A673 (cell line): Measurements from ENCODE around the gene MBOAT7. TPM values are rescaled to one million over a fixed set of nuclear protein-coding genes. Genes with fewer than 3 reads are reported as not detected.
"Not testable (repeated sequence)": the region's sequence is repeated elsewhere in the genome, so short reads cannot be mapped to it uniquely, and the experiment has no call there.

Source experiments
- BruUV-seq: library from RNA; stranded (reverse); fragments of 400-500 nt; replicated peaks from 2 replicates; lab custom pipeline; 2021; lab: Mats Ljungman, UMichigan
- CTCF ChIA-PET: fragments of 300-600 bp; sonication (Branson Sonifier 250); formaldehyde crosslinking; loops from one replicate; lab custom pipeline; 2022; ENCODE audit warnings: antibody characterized with exemption; lab: Charles Lee
- POLR2A ChIA-PET: fragments of 300-600 bp; sonication (Branson Sonifier 250); formaldehyde crosslinking; loops from one replicate; lab custom pipeline; 2022; ENCODE audit warnings: antibody characterized with exemption; ENCODE audit not compliant: low non-redundant PET; lab: Charles Lee
- DNase-seq: peaks from one replicate; pipeline ENCODE4 v3.0.0-alpha.2; 2015; ENCODE audit warnings: low spot score
- H3K27ac ChIP-seq: fragments of 200-600 bp; sonication (generic); 2 replicates; pipeline ENCODE4 v1.5.1; 2016; ENCODE audit warnings: mixed run types, low read depth, mild to moderate bottlenecking, mixed read lengths, antibody characterized with exemption, low read length; ENCODE audit not compliant: poor library complexity, severe bottlenecking
- H3K27me3 ChIP-seq: fragments of 200-600 bp; sonication (generic); replicated peaks from 2 replicates; pipeline ENCODE4 v1.6.1; 2017; ENCODE audit warnings: mixed run types, low read depth, mild to moderate bottlenecking, mixed read lengths, antibody characterized with exemption, low read length; ENCODE audit not compliant: insufficient read depth, poor library complexity
- H3K36me3 ChIP-seq: fragments of 200-600 bp; sonication (generic); 2 replicates; pipeline ENCODE4 v1.6.1; 2016; ENCODE audit warnings: mixed run types, mild to moderate bottlenecking, mixed read lengths, antibody characterized with exemption, low read length; ENCODE audit not compliant: insufficient read depth, poor library complexity, severe bottlenecking
- H3K4me1 ChIP-seq: fragments of 200-600 bp; sonication (generic); 2 replicates; pipeline ENCODE4 v1.6.1; 2017; ENCODE audit warnings: mixed run types, mild to moderate bottlenecking, mixed read lengths, antibody characterized with exemption, low read length; ENCODE audit not compliant: insufficient read depth, poor library complexity, severe bottlenecking
- H3K4me3 ChIP-seq: fragments of 200-600 bp; sonication (generic); 2 replicates; pipeline ENCODE4 v1.5.1; 2016; ENCODE audit warnings: low read depth, mixed run types, mild to moderate bottlenecking, mixed read lengths, low read length; ENCODE audit not compliant: poor library complexity, severe bottlenecking
- H3K9me3 ChIP-seq: fragments of 200-600 bp; sonication (generic); 2 replicates; pipeline ENCODE4 v1.6.1; 2016; ENCODE audit warnings: mixed run types, low read depth, mild to moderate bottlenecking, mixed read lengths, antibody characterized with exemption, low read length; ENCODE audit not compliant: poor library complexity, severe bottlenecking
- CTCF ChIP-seq: fragments of 300-800, 200-600 bp; sonication (generic); conservative IDR thresholded peaks from 2 replicates; pipeline ENCODE4 v1.5.1; 2017; ENCODE audit warnings: low read depth, mild to moderate bottlenecking, antibody characterized with exemption, low read length, moderate library complexity, mixed read lengths
- EZH2 ChIP-seq: fragments of 200-600 bp; sonication (generic); IDR thresholded peaks from 2 replicates; pipeline ENCODE4 v1.6.1; 2017; ENCODE audit warnings: borderline replicate concordance, low read depth, mild to moderate bottlenecking, mixed read lengths, antibody characterized with exemption, low read length; ENCODE audit not compliant: poor library complexity, severe bottlenecking
- intact Hi-C: fragments of 100-400 bp; cut with micrococcal nuclease; formaldehyde crosslinking; loops from one replicate; pipeline ENCODE4 v1.10.0; 2022; ENCODE audit not compliant: unreplicated experiment
- total RNA-seq: library from RNA; stranded (reverse); gene quantifications from 2 replicates; pipeline ENCODE4 v1.2.3, GENCODE V29; 2021

MBOAT7 gene
- total RNA-seq, 1 experiment from 2014 or later = 107 TPM

- no peak overlapping the region for H3K27ac ChIP-seq
- H3K36me3 ChIP-seq = peaks cover 3% of the 10 kb centered on the region
- no peaks in the 10 kb centered on the region for H3K9me3 ChIP-seq
- no peak for DNase-seq
- ChIA-PET CTCF (no interaction called here), POLR2A (no interaction called here)
- no peaks in the 10 kb centered on the region for H3K27me3 ChIP-seq
- no peak overlapping the region for H3K4me3 ChIP-seq
- intact Hi-C loops = no loop called here
- BruUV-seq = no TSS peak
- TF ChIP-seq EZH2 = no peak
- no peak for TF ChIP-seq CTCF
- H3K4me1 ChIP-seq = peaks cover 9% of the 10 kb centered on the region
Measured at GRCh38 chr19:54186351-54186750, 3.0 kb downstream of the MBOAT7 start.

- Histone ChIP-seq H3K4me1 (peaks cover 5% of the 10 kb centered on the region), H3K27me3 (no peaks in the 10 kb centered on the region), H3K9me3 (no peaks in the 10 kb centered on the region), H3K27ac (no peak overlapping the region), H3K4me3 (no peak overlapping the region), H3K36me3 (peaks cover 3% of the 10 kb centered on the region)
- no peak for TF ChIP-seq EZH2
- TF ChIP-seq CTCF = no peak
- no TSS peak for BruUV-seq
- POLR2A ChIA-PET = no interaction called here
- DNase-seq = no peak
- intact Hi-C loops = no loop called here
- CTCF ChIA-PET = no interaction called here
Measured at GRCh38 chr19:54183431-54183830, 5.9 kb downstream of the MBOAT7 start.

GRCh38 chr19:54181894-54182293, 7.5 kb downstream of the MBOAT7 start:
- H3K9me3 ChIP-seq, DNase-seq, H3K4me1 ChIP-seq, H3K27me3 ChIP-seq, intact Hi-C loops, BruUV-seq, CTCF ChIA-PET, H3K27ac ChIP-seq, H3K4me3 ChIP-seq, H3K36me3 ChIP-seq: not testable (repeated sequence)
- POLR2A ChIA-PET = interaction anchor here (0.7 kb wide), 1 partner anchor 719 kb away, joined by 8 read pairs; no protein-coding TSS in a partner anchor

GRCh38 chr19:54180691-54181091, 8.7 kb downstream of the MBOAT7 start:
- ChIA-PET CTCF (no interaction called here), POLR2A (no interaction called here)
- BruUV-seq = no TSS peak
- Histone ChIP-seq H3K36me3 (peaks cover 3% of the 10 kb centered on the region), H3K27me3 (no peaks in the 10 kb centered on the region), H3K27ac (no peak overlapping the region), H3K4me3 (no peak overlapping the region), H3K4me1 (no peaks in the 10 kb centered on the region), H3K9me3 (no peaks in the 10 kb centered on the region)
- no peak for DNase-seq
- TF ChIP-seq EZH2 (no peak), CTCF (no peak)
- intact Hi-C loops = no loop called here
